Neutrophil (primary cell): ENCODE results near the gene RNPEPL1.

ENCODE experiments used
- H3K27ac ChIP-seq: fragments of 200-600 bp; sonication (generic); 2 replicates; pipeline ENCODE4 v1.5.1; 2016; ENCODE audit warnings: mild to moderate bottlenecking, moderate library complexity
- H3K27me3 ChIP-seq: fragments of 200-600 bp; sonication (generic); 2 replicates; pipeline ENCODE4 v1.6.0; 2016; ENCODE audit warnings: mild to moderate bottlenecking
- H3K36me3 ChIP-seq: fragments of 200-600 bp; sonication (generic); 2 replicates; pipeline ENCODE4 v1.5.1; 2017
- H3K4me1 ChIP-seq, 2 experiments: fragments of 200-600 bp in 1 of 2; sonication (generic) in 1 of 2; 1 replicate in 1 of 2; 2 replicates in 1 of 2; pipeline versions ENCODE4 v1.5.1 to v1.6.1; 2013 to 2016; ENCODE audit warnings: low read depth in 1 of 2, low read length in 1 of 2, mild to moderate bottlenecking in 1 of 2, moderate library complexity in 1 of 2; ENCODE audit not compliant: control insufficient read depth in 1 of 2, insufficient read depth in 1 of 2
- H3K4me3 ChIP-seq, 2 experiments: fragments of 200-600 bp in 1 of 2; sonication (generic) in 1 of 2; 1 replicate in 1 of 2; 2 replicates in 1 of 2; pipeline ENCODE4 v1.5.1; 2013 to 2016; ENCODE audit warnings: low read depth in 1 of 2, low read length in 1 of 2, mild to moderate bottlenecking in 1 of 2, moderate library complexity in 1 of 2
- H3K9me3 ChIP-seq: fragments of 200-600 bp; sonication (generic); 2 replicates; pipeline ENCODE4 v1.5.1; 2016
- CTCF ChIP-seq: fragments of 200-600 bp; sonication (generic); IDR thresholded peaks from 2 replicates; pipeline ENCODE4 v1.5.1; 2016; ENCODE audit warnings: antibody characterized with exemption

The RNPEPL1 gene

GRCh38 chr2:240601061-240601830, 33.0 kb downstream of the RNPEPL1 start:
- Histone ChIP-seq H3K27me3 (no peaks in the 10 kb centered on the region), H3K27ac (no peak overlapping the region), H3K4me1 (no peaks in the 10 kb centered on the region), H3K36me3 (peaks cover 55% of the 10 kb centered on the region), H3K4me3 (no peak overlapping the region), H3K9me3 (no peaks in the 10 kb centered on the region)
- no peak for TF ChIP-seq CTCF

- no peaks in the 10 kb centered on the region for H3K4me1 ChIP-seq
- H3K36me3 ChIP-seq = peaks cover 50% of the 10 kb centered on the region
- no peaks in the 10 kb centered on the region for H3K9me3 ChIP-seq
- H3K27me3 ChIP-seq = no peaks in the 10 kb centered on the region
- TF ChIP-seq CTCF = no peak
- H3K27ac ChIP-seq = no peak overlapping the region
- H3K4me3 ChIP-seq = no peak overlapping the region
Measured at GRCh38 chr2:240601831-240602160, 33.5 kb downstream of the RNPEPL1 start.

- Histone ChIP-seq H3K4me3 (no peak overlapping the region), H3K27me3 (no peaks in the 10 kb centered on the region), H3K27ac (no peak overlapping the region), H3K4me1 (no peaks in the 10 kb centered on the region), H3K9me3 (no peaks in the 10 kb centered on the region), H3K36me3 (peaks cover 43% of the 10 kb centered on the region)
- TF ChIP-seq CTCF = no peak
Measured at GRCh38 chr2:240602266-240603050, 34.2 kb downstream of the RNPEPL1 start.

DNA sequence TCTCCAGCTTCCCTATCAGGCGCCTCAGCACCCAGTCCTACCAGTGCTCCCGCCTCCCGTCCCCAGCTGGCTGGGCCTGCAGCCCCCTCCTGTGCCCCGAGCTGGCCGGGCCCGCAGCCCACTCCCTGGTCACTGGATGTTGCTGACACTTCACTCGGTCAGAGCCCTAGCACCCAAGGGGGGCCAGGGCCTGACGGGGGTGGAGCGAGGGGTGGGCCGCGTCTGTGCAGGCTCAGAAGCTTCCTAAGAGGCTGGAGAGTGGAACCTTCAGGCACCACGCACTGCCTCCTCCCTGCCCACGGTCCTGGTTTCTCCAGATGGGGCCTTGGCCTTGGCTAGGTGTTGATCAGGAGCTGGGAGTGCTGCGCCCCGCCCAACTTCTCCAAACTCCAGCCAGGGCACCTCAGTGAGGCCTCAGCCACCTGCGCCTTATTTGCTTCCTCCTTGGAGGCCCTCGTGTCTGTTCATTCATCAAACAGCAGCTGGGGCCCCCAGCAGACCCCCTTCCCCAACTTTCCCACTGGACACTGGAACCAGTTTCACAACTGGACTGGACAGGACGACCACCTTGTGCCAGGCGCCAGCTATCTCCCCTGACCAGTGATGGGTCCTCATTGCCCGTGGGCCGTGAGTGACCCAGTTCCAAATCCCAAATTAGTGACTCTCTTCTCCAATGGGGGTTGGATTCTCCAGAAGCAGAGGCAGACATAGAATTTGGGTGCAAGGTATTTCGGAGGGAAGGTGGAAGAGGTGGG, 35.0 kb downstream of the RNPEPL1 start:
- TF ChIP-seq CTCF = no peak

GRCh38 chr2:240603846-240604245, 35.6 kb downstream of the RNPEPL1 start:
- Histone ChIP-seq H3K4me3 (no peak overlapping the region), H3K4me1 (no peaks in the 10 kb centered on the region), H3K27ac (no peak overlapping the region), H3K9me3 (no peaks in the 10 kb centered on the region), H3K36me3 (peaks cover 29% of the 10 kb centered on the region), H3K27me3 (no peaks in the 10 kb centered on the region)
- no peak for TF ChIP-seq CTCF

More for the DNA sequence above, 35.0 kb downstream of the RNPEPL1 start:
- H3K4me3 ChIP-seq = no peak overlapping the region
- peaks cover 35% of the 10 kb centered on the region for H3K36me3 ChIP-seq
- H3K4me1 ChIP-seq = no peaks in the 10 kb centered on the region
- no peak overlapping the region for H3K27ac ChIP-seq
- H3K27me3 ChIP-seq = no peaks in the 10 kb centered on the region
- H3K9me3 ChIP-seq = no peaks in the 10 kb centered on the region
